K562 (cell line): ENCODE data around the gene BRD3OS. TPM values are rescaled to one million over a fixed set of nuclear protein-coding genes. Genes with fewer than 3 reads are reported as not detected.

Experiments
- ATAC-seq: fragments of 200-7000 bp; cut with Tn5 transposase; 3 replicates; pipeline ENCODE4 v1.9.1; 2020; ENCODE audit warnings: moderate library complexity
- BruUV-seq: library from RNA; stranded (reverse); fragments of 400-500 nt; replicated peaks from 2 replicates; lab custom pipeline; 2021; lab: Mats Ljungman, UMichigan
- CTCF ChIA-PET: fragments of 300-600 bp; formaldehyde crosslinking; extraction: SDS; loops from one replicate; lab custom pipeline; 2021; ENCODE audit warnings: low intra/inter-chr PET ratio; lab: Yijun Ruan, JAX
- POLR2A ChIA-PET: fragments of 300-600, 350-650 bp; sonication (Branson Sonifier 250); formaldehyde crosslinking; extraction: SDS; loops from one replicate; lab custom pipeline; 2021; ENCODE audit warnings: antibody characterized with exemption, inconsistent platforms; lab: Yijun Ruan, JAX
- DNase-seq, 4 experiments: peaks; one replicate each; pipeline versions ENCODE4 v3.0.0 to v3.0.0-alpha.2; 2011 to 2018; ENCODE audit warnings: low spot score in 3 of 4, mixed read lengths in 3 of 4; ENCODE audit errors: extremely low read depth in 1 of 4
- FAIRE-seq: peaks from 2 replicates; lab custom pipeline; 2011; peaks lifted over from hg19 to GRCh38; lab: Jason Lieb, UNC
- H2AFZ ChIP-seq: 2 replicates; pipeline ENCODE4 v1.6.0; 2011; ENCODE audit warnings: low read depth, low read length, control low read depth, inconsistent platforms
- H3K27ac ChIP-seq: fragments of 200-600 bp; 3 replicates; pipeline ENCODE4 v1.8.0; 2011; ENCODE audit warnings: low read depth, mild to moderate bottlenecking, control low read depth, inconsistent platforms, low read length, moderate library complexity, mixed read lengths; ENCODE audit errors: extremely low read depth
- H3K27me3 ChIP-seq, 2 experiments: fragments of 300-600 bp in 1 of 2; 2 replicates in 1 of 2; 3 replicates in 1 of 2; pipeline versions ENCODE4 v1.6.0 to v1.8.0; 2011; ENCODE audit warnings: inconsistent platforms in 2 of 2, low read length in 2 of 2, mild to moderate bottlenecking in 1 of 2, mixed read lengths in 1 of 2, moderate library complexity in 1 of 2; ENCODE audit not compliant: control insufficient read depth in 2 of 2, insufficient read depth in 2 of 2
- H3K36me3 ChIP-seq: fragments of 300-600 bp; 3 replicates; pipeline ENCODE4 v1.8.0; 2011; ENCODE audit warnings: mild to moderate bottlenecking, low read length, inconsistent platforms; ENCODE audit not compliant: control insufficient read depth, insufficient read depth
- H3K4me1 ChIP-seq, 2 experiments: fragments of 200-600 bp in 1 of 2; replicated peaks in 1 of 2; 2 replicates in 1 of 2; 3 replicates in 1 of 2; pipeline versions ENCODE4 v1.5.1 to v1.8.0; 2011; ENCODE audit warnings: inconsistent platforms in 2 of 2, low read length in 2 of 2, mild to moderate bottlenecking in 1 of 2, mixed read lengths in 1 of 2, moderate library complexity in 1 of 2; ENCODE audit not compliant: control insufficient read depth in 2 of 2, insufficient read depth in 2 of 2
- H3K4me2 ChIP-seq: 2 replicates; pipeline ENCODE4 v1.6.1; 2011; ENCODE audit warnings: low read length, control low read depth, inconsistent platforms, mixed read lengths; ENCODE audit not compliant: insufficient read depth
- H3K4me3 ChIP-seq: fragments of 200-600 bp; sonication (generic), shearing (Covaris generic); 2 replicates; pipeline ENCODE4 v1.5.1; 2016; ENCODE audit warnings: control low read depth, inconsistent platforms
- H3K79me2 ChIP-seq: fragments of 200-600 bp; 3 replicates; pipeline ENCODE4 v1.8.0; 2011; ENCODE audit warnings: low read length, inconsistent platforms; ENCODE audit not compliant: control insufficient read depth, insufficient read depth
- H3K9ac ChIP-seq, 2 experiments: 2 replicates each; pipeline versions ENCODE4 v1.6.0 to v1.6.1; 2011; ENCODE audit warnings: low read depth in 2 of 2, low read length in 2 of 2, control low read depth in 1 of 2, inconsistent platforms in 1 of 2, mild to moderate bottlenecking in 1 of 2, mixed read lengths in 1 of 2; ENCODE audit not compliant: insufficient read depth in 1 of 2
- H3K9me1 ChIP-seq: one replicate; pipeline ENCODE4 v1.6.0; 2011; ENCODE audit warnings: inconsistent platforms, mild to moderate bottlenecking, low read length, moderate library complexity; ENCODE audit not compliant: control insufficient read depth, insufficient read depth
- H3K9me3 ChIP-seq: replicated peaks from 2 replicates; pipeline ENCODE4 v1.5.1; 2011; ENCODE audit warnings: low read depth, low read length, inconsistent platforms; ENCODE audit not compliant: control insufficient read depth, insufficient read depth
- H4K20me1 ChIP-seq: replicated peaks from 2 replicates; pipeline ENCODE4 v1.6.1; 2011; ENCODE audit warnings: low read length, inconsistent platforms, mixed read lengths; ENCODE audit not compliant: control insufficient read depth, insufficient read depth
- BMI1 ChIP-seq: fragments of 150-350 bp; IDR thresholded peaks from 2 replicates; pipeline ENCODE4 v1.6.1; 2014; ENCODE audit warnings: low read length
- CBX3 ChIP-seq, 2 experiments: IDR thresholded peaks; 1 replicate in 1 of 2; 2 replicates in 1 of 2; pipeline ENCODE4 v1.6.1; 2012; ENCODE audit warnings: inconsistent platforms in 2 of 2, low read length in 2 of 2, borderline replicate concordance in 1 of 2, control low read depth in 1 of 2
- FOXA1 ChIP-seq: fragments of 450-650 bp; IDR thresholded peaks from 2 replicates; pipeline ENCODE4 v1.6.1; 2016; ENCODE audit warnings: mild to moderate bottlenecking, borderline replicate concordance
- FOXP1 ChIP-seq: sonication (generic); formaldehyde crosslinking; IDR thresholded peaks from 2 replicates; pipeline ENCODE4 v1.8.0; 2022; ENCODE audit warnings: mild to moderate bottlenecking, missing genetic modification reagents
- FUS ChIP-seq: fragments of 200-400 bp; formaldehyde crosslinking; optimal IDR thresholded peaks from 2 replicates; pipeline ENCODE3; 2017; ENCODE audit warnings: low read depth, low read length
- GABPB1 ChIP-seq: sonication (generic); formaldehyde crosslinking; IDR thresholded peaks from 2 replicates; pipeline ENCODE4 v1.8.0; 2022; ENCODE audit warnings: mild to moderate bottlenecking, missing genetic modification reagents
- HMG20B ChIP-seq: fragments of 250-450 bp; sonication (Bioruptor Pico); IDR thresholded peaks from 2 replicates; pipeline ENCODE4 v1.5.0; 2021; ENCODE audit warnings: mild to moderate bottlenecking
- NFATC3 ChIP-seq: fragments of 450-650 bp; IDR thresholded peaks from 2 replicates; pipeline ENCODE4 v1.6.1; 2017; ENCODE audit warnings: mild to moderate bottlenecking
- NFYB ChIP-seq: IDR thresholded peaks from 2 replicates; pipeline ENCODE4 v1.6.1; 2011; ENCODE audit warnings: mild to moderate bottlenecking, moderate library complexity; ENCODE audit not compliant: insufficient read length; ENCODE audit errors: extremely low read depth
- RBM22 ChIP-seq: fragments of 200-400 bp; formaldehyde crosslinking; IDR thresholded peaks from 2 replicates; pipeline ENCODE4 v1.6.1; 2018; ENCODE audit warnings: low read length, low read depth; ENCODE audit not compliant: poor library complexity, severe bottlenecking
- SPI1 ChIP-seq: IDR thresholded peaks from 2 replicates; pipeline ENCODE4 v1.6.1; 2011; ENCODE audit warnings: low read depth, low read length, control low read depth, borderline replicate concordance
- ZKSCAN1 ChIP-seq: fragments of 150-350 bp; IDR thresholded peaks from 2 replicates; pipeline ENCODE4 v1.6.1; 2016; ENCODE audit warnings: low read depth, low read length
- ZNF431 ChIP-seq: sonication (generic); formaldehyde crosslinking; IDR thresholded peaks from 2 replicates; pipeline ENCODE4 v1.8.0; 2022; ENCODE audit warnings: mild to moderate bottlenecking, missing genetic modification reagents
- WGBS: fragments of 100-300 bp; shearing (Covaris generic); methylation state at CpG from one replicate; pipeline ENCODE4 v1.1.6; 2016; ENCODE audit warnings: low coverage, mixed read lengths; ENCODE audit not compliant: insufficient coverage; ENCODE audit errors: missing lambda C conversion rate; 5-methylcytosine and 5-hydroxymethylcytosine counted together
- in situ Hi-C: fragments of 300-500 bp; cut with MboI; formaldehyde crosslinking; loops from 4 replicates; pipeline ENCODE4 v1.15.0; 2018; ENCODE audit warnings: inconsistent platforms, mixed read lengths
- intact Hi-C: fragments of 100-400 bp; cut with micrococcal nuclease; formaldehyde crosslinking; loops from 2 replicates; pipeline ENCODE4 v1.14.2; 2022
- polyA plus RNA-seq, 8 experiments: library from polyadenylated mRNA; depleted of rRNA in 4 of 8; stranded (reverse) in 5 of 8; unstranded in 3 of 8; fragments of >200 nt; fragmentation: Nextera tagmentation in 2 of 8; fragmentation: Illumina TruSeq in 1 of 8; extraction: Ambion mirVana in 2 of 8; extraction: Trizol in 1 of 8; gene quantifications; 2 replicates each; pipeline versions ENCODE4 v1.2.1 to v1.2.3, GENCODE V29; 2011 to 2014; ENCODE audit warnings: inconsistent platforms in 1 of 8, missing spikeins in 1 of 8
- total RNA-seq, 7 experiments: library from RNA; depleted of rRNA in 6 of 7; stranded (reverse); fragments of >200 nt in 6 of 7; fragmentation: Illumina TruSeq in 2 of 7; extraction: Trizol in 2 of 7; gene quantifications; 2 replicates each; pipeline versions ENCODE4 v1.2.1 to v1.2.3, GENCODE V29; 2011 to 2021; ENCODE audit warnings: low replicate concordance in 1 of 7
- TF ChIP-seq, protein P1 (sequence below): sonication (generic); formaldehyde crosslinking; IDR thresholded peaks from 2 replicates; pipeline ENCODE4 v1.8.0; 2022; ENCODE audit warnings: missing genetic modification reagents, mild to moderate bottlenecking, borderline replicate concordance

BRD3OS gene
- total and polyA plus RNA-seq, 9 of the 15 experiments (the other 6 are each of a cell fraction or from before 2014, with no cell fraction given) = 1.1 to 8.7 (median 5.9) TPM

DNA sequence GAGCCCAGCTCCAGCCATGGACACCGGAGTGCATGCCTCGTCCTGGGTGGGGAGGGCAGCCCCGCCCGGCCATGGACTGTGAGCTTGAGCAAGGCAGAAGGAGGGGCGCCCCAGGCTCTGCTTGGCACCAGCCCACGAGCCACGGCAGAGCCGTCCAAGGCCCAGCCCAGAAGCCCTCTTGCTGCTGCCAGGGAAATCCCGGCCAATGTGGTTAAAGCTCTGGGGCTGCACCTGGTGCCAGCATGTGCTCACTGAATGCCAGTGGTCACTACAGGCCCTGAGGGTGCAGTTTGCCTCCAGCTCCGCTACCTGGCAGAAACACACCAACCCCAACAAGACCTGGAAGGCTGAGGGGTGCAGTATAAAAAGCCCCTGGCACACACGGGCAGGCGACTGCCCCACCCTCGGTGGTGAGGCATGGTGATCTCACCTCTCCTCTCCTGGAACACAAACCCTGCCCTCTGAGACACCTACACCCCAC, 30.7 kb downstream of the BRD3OS start:
- ChIA-PET CTCF (no interaction called here), POLR2A (interaction anchor here (0.7 to 1.2 kb wide), 4 partner anchors 9 to 329 kb away, joined by 3 to 4 read pairs (median 4); partner anchors contain the start of genes BRD3OS and WDR5)
- ATAC-seq (no peak), DNase-seq (no peak), FAIRE-seq (no peak)
- Histone ChIP-seq H3K4me1 (peaks cover 0 to 52% of the 10 kb centered on the region in 2 experiments; a peak in 2 of 5 replicates), H3K4me2 (no peak overlapping the region), H3K27me3 (no peaks in the 10 kb centered on the region), H3K36me3 (peaks cover 16% of the 10 kb centered on the region; the same call in 1 of the 3 replicates), H3K9me1 (peaks cover 3% of the 10 kb centered on the region), H3K27ac (no peak overlapping the region), H2AFZ (no peak overlapping the region), H3K9me3 (no peaks in the 10 kb centered on the region), H3K79me2 (peaks cover 23% of the 10 kb centered on the region), H3K9ac (no peak overlapping the region; a peak in 1 of 4 replicates), H4K20me1 (peaks cover 38% of the 10 kb centered on the region), H3K4me3 (no peak overlapping the region)
- in situ Hi-C loops = no loop called here
- 89% methylated on average over 3 of the region's 13 CpGs for WGBS
- intact Hi-C loops = no loop called here
- no peak for TF ChIP-seq SPI1
- TF ChIP-seq ZKSCAN1 = no peak
- BruUV-seq = no TSS peak

DNA sequence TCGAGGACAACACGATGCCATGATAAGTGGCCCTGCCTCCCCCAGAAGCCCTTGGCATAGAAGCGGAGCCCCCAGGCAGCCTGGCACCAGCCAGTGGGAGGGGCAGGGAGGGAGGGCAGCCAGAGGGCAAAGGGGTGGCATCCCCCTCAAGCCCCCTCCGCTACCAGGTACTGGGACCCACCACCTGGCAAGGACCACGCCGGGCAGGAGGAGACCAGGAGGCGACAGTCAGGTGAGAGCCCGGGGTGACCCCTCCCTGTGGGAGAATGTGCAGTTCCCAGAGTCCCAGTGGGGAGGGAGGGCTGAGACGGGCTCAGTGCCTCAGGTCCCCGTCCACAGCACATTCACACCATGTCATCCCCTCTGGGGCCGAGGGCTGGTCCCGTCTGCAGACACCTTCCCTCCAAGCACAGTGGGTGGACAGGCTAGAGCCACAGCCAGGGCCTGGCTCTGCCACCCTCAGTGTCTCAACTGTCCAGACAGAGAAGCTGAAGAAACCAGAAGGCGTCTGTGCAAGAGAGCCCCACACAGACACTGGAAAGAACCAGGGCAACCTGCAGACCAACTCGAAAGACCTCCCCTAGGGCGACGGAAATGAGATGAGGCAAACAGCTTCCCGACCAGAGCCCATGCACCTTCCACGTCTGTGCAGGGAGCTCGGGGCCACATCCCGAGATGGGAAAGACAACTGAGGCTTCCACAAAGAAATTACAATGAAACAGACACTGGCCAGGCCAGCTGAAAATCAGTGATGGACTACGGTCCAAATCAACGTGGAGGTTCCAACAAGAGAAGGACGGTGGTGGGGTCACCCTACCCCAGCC, 31.4 kb downstream of the BRD3OS start:
- CTCF ChIA-PET = no interaction called here
- Histone ChIP-seq H3K79me2 (peaks cover 27% of the 10 kb centered on the region), H3K36me3 (peaks cover 10% of the 10 kb centered on the region; the same call in 1 of the 3 replicates), H3K4me2 (no peak overlapping the region), H3K27ac (no peak overlapping the region), H3K4me1 (peaks cover 0 to 55% of the 10 kb centered on the region in 2 experiments; a peak in 2 of 5 replicates), H3K9me1 (peaks cover 3% of the 10 kb centered on the region), H3K4me3 (no peak overlapping the region), H3K9ac (peak overlapping the region in 1 of 2 experiments; percentile 45; a peak in 1 of 4 replicates), H2AFZ (no peak overlapping the region), H3K27me3 (no peaks in the 10 kb centered on the region), H3K9me3 (no peaks in the 10 kb centered on the region), H4K20me1 (peaks cover 43% of the 10 kb centered on the region)
- in situ Hi-C loops = no loop called here
- BruUV-seq = no TSS peak
- POLR2A ChIA-PET = interaction anchor here (0.6 to 0.7 kb wide), 2 partner anchors 32 to 382 kb away, joined by 3 read pairs; partner anchors contain the start of gene BRD3OS
- WGBS = 60% methylated on average over 15 of the region's 23 CpGs
- ATAC-seq = no peak
- DNase-seq = no peak
- no peak for FAIRE-seq
- intact Hi-C loops = no loop called here
- TF ChIP-seq FOXA1 (no peak), HMG20B (no peak), NFATC3 (no peak), FUS (no peak), NFYB (no peak), RBM22 (no peak), ZNF431 (CRISPR knock-in tag) (no peak), BMI1 (no peak), CBX3 (IDR thresholded peaks at IDR 0.05; ENCODE audit: borderline replicate concordance in 1 of 2, low read length in 2 of 2) (no peak), GABPB1 (CRISPR knock-in tag) (no peak), FOXP1 (CRISPR knock-in tag) (no peak)
- TF ChIP-seq, protein P1, sequence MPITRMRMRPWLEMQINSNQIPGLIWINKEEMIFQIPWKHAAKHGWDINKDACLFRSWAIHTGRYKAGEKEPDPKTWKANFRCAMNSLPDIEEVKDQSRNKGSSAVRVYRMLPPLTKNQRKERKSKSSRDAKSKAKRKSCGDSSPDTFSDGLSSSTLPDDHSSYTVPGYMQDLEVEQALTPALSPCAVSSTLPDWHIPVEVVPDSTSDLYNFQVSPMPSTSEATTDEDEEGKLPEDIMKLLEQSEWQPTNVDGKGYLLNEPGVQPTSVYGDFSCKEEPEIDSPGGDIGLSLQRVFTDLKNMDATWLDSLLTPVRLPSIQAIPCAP (CRISPR knock-in tag) = no peak
